Keratinocyte (primary cell): Measurements from ENCODE around the gene LPCAT4. TPM values are rescaled to one million over a fixed set of nuclear protein-coding genes. Genes with fewer than 3 reads are reported as not detected.

ENCODE experiments used
- DNase-seq: peaks from one replicate; pipeline ENCODE4 v3.0.0-alpha.2; 2011; ENCODE audit warnings: low read depth, missing footprints, low spot score
- FAIRE-seq: peaks from 2 replicates; lab custom pipeline; 2011; peaks lifted over from hg19 to GRCh38; lab: Jason Lieb, UNC
- H2AFZ ChIP-seq: 2 replicates; pipeline ENCODE4 v1.6.0; 2012; ENCODE audit warnings: low read length, control low read depth, inconsistent platforms; ENCODE audit not compliant: control insufficient read depth
- H3K27ac ChIP-seq: 2 replicates; pipeline ENCODE4 v1.5.1; 2011; ENCODE audit warnings: low read length; ENCODE audit not compliant: control insufficient read depth, insufficient read depth
- H3K27me3 ChIP-seq: 3 replicates; pipeline ENCODE4 v1.6.0; 2011; ENCODE audit warnings: low read length; ENCODE audit not compliant: control insufficient read depth, insufficient read depth; ENCODE audit errors: extremely low read depth
- H3K36me3 ChIP-seq, 2 experiments: 2 replicates in 1 of 2; 3 replicates in 1 of 2; pipeline ENCODE4 v1.5.1; 2011; ENCODE audit warnings: low read length in 2 of 2, mild to moderate bottlenecking in 1 of 2; ENCODE audit not compliant: control insufficient read depth in 2 of 2, insufficient read depth in 2 of 2; ENCODE audit errors: extremely low read depth in 1 of 2
- H3K4me1 ChIP-seq: 3 replicates; pipeline ENCODE4 v1.5.1; 2011; ENCODE audit warnings: low read length; ENCODE audit not compliant: control insufficient read depth, insufficient read depth; ENCODE audit errors: extremely low read depth
- H3K4me2 ChIP-seq: 3 replicates; pipeline ENCODE4 v1.6.0; 2011; ENCODE audit warnings: low read depth, low read length; ENCODE audit not compliant: control insufficient read depth, insufficient read depth; ENCODE audit errors: extremely low read depth
- H3K4me3 ChIP-seq, 3 experiments: fragments of 200-600 bp in 1 of 3; sonication (generic) in 1 of 3; 2 replicates in 2 of 3; 3 replicates in 1 of 3; pipeline ENCODE4 v1.5.1; 2011 to 2016; ENCODE audit warnings: low read length in 3 of 3, mild to moderate bottlenecking in 3 of 3, control low read depth in 2 of 3, inconsistent platforms in 1 of 3, low read depth in 1 of 3, mixed read lengths in 1 of 3, mixed run types in 1 of 3, moderate library complexity in 1 of 3; ENCODE audit not compliant: control insufficient read depth in 2 of 3, insufficient read depth in 2 of 3; ENCODE audit errors: extremely low read depth in 1 of 3
- H3K79me2 ChIP-seq: 2 replicates; pipeline ENCODE4 v1.6.0; 2012; ENCODE audit warnings: low read length; ENCODE audit not compliant: control insufficient read depth, insufficient read depth
- H3K9ac ChIP-seq: 3 replicates; pipeline ENCODE4 v1.6.0; 2011; ENCODE audit warnings: low read length; ENCODE audit not compliant: control insufficient read depth, insufficient read depth; ENCODE audit errors: extremely low read depth
- H3K9me1 ChIP-seq: 3 replicates; pipeline ENCODE4 v1.6.0; 2011; ENCODE audit warnings: low read length; ENCODE audit not compliant: control insufficient read depth, insufficient read depth; ENCODE audit errors: extremely low read depth
- H3K9me3 ChIP-seq: 2 replicates; pipeline ENCODE4 v1.5.1; 2012; ENCODE audit warnings: low read depth, low read length; ENCODE audit not compliant: control insufficient read depth
- H4K20me1 ChIP-seq: 3 replicates; pipeline ENCODE4 v1.6.0; 2011; ENCODE audit warnings: low read length; ENCODE audit not compliant: control insufficient read depth, insufficient read depth; ENCODE audit errors: extremely low read depth
- CTCF ChIP-seq, 3 experiments: IDR thresholded peaks in 1 of 3; conservative IDR thresholded peaks in 1 of 3; optimal IDR thresholded peaks in 1 of 3; 2 replicates in 2 of 3; 3 replicates in 1 of 3; pipeline versions ENCODE3 to v1.5.1; 2011; ENCODE audit warnings: low read length in 3 of 3, mild to moderate bottlenecking in 3 of 3, moderate library complexity in 2 of 3, control low read depth in 1 of 3, inconsistent platforms in 1 of 3; ENCODE audit not compliant: insufficient read depth in 2 of 3; ENCODE audit errors: extremely low read depth in 1 of 3
- EZH2 ChIP-seq: IDR thresholded peaks from one replicate; pipeline ENCODE4 v1.6.1; 2012; ENCODE audit warnings: inconsistent platforms, mild to moderate bottlenecking, low read length, moderate library complexity
- dilution Hi-C: fragments of 300-500 bp; cut with MboI; formaldehyde crosslinking; loops from one replicate; pipeline ENCODE4 v1.7.0; 2020; ENCODE audit warnings: low sequenced_read_pairs; ENCODE audit not compliant: extremely low pct_ligation_motif_present
- polyA plus RNA-seq, 5 experiments: library from polyadenylated mRNA; depleted of rRNA in 3 of 5; stranded (reverse) in 3 of 5; stranded (forward) in 1 of 5; unstranded in 1 of 5; fragments of >200 nt; gene quantifications; 1 replicate in 1 of 5; 2 replicates in 3 of 5; 3 replicates in 1 of 5; pipeline versions ENCODE4 v1.2.1 to v1.2.3, GENCODE V29; 2011 to 2012; ENCODE audit warnings: missing spikeins in 2 of 5, low read depth in 1 of 5, low replicate concordance in 1 of 5
- small RNA-seq, 3 experiments: library from RNA; depleted of rRNA; stranded (forward); fragments of <200 nt; gene quantifications; one replicate each; pipeline ENCODE3, GENCODE V24; 2012; ENCODE audit warnings: low read depth in 3 of 3, low replicate concordance in 1 of 3; ENCODE audit not compliant: insufficient read length in 3 of 3

LPCAT4 gene
- polyA plus RNA-seq, 1 donor (not counting 4 experiments of a cell fraction or from before 2014, with no cell fraction given) = 43.3 TPM

DNA sequence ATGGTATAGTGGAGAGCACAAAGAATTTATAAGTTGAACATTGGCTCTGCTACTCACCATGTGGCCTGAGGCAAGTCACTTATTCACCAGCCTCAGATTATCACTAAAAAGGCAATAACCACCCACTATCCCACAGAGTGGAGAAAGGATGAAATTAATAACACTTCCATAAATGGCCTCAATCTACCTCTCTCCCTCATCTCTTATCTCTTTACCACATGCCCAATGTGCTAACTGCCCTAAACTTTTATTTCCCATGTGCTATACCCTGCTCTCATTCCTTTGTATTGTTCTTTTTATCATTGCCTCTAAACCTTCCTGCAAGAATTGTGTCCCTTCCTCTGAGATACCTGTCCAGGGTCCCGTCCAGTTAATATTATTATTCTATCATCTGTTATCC lies 55.4 kb downstream of the LPCAT4 start:
- H3K9me1 ChIP-seq = no peaks in the 10 kb centered on the region
- dilution Hi-C loops = no loop called here
- no peaks in the 10 kb centered on the region for H3K9me3 ChIP-seq
- H3K27ac ChIP-seq = no peak overlapping the region
- no peaks in the 10 kb centered on the region for H3K36me3 ChIP-seq
- H3K27me3 ChIP-seq = no peaks in the 10 kb centered on the region
- H3K4me3 ChIP-seq = no peak overlapping the region
- H3K79me2 ChIP-seq = no peaks in the 10 kb centered on the region
- H4K20me1 ChIP-seq = no peaks in the 10 kb centered on the region
- H3K4me1 ChIP-seq = no peaks in the 10 kb centered on the region
- TF ChIP-seq CTCF (optimal IDR thresholded peaks at IDR 0.05 in 1 of 3, IDR thresholded peaks at IDR 0.05 in 1 of 3, conservative IDR thresholded peaks at IDR 0.05 in 1 of 3; ENCODE audit: extremely low read depth in 1 of 3, insufficient read depth in 2 of 3, low read length in 3 of 3) (no peak), EZH2 (no peak)
- H3K4me2 ChIP-seq = no peak overlapping the region
- DNase-seq (no peak), FAIRE-seq (no peak)
- no peak overlapping the region for H2AFZ ChIP-seq
- H3K9ac ChIP-seq = no peak overlapping the region

Small RNAs within 50 kb of the gene (small RNA-seq; reads per million reads assigned to genes)
- gene MIR1233-1 (0 reads per million in 3 experiments), gene RF00019 (0 reads per million in 3 experiments)

Other genes starting within 250 kb of the LPCAT4 start
- gene KATNBL1, start 157.1 kb downstream of the LPCAT4 start, polyA plus RNA-seq = 26.9 to 54.0 TPM (median 31.4 TPM) in 3 replicates
- 97.3 to 185 TPM (median 145 TPM) in 3 replicates for gene EMC4, start 142.2 kb downstream of the LPCAT4 start, polyA plus RNA-seq
- gene SLC12A6, start 29.4 kb downstream of the LPCAT4 start, polyA plus RNA-seq = 12.7 to 31.7 TPM (median 24.3 TPM) in 3 replicates
- gene NOP10, start 24.1 kb downstream of the LPCAT4 start, polyA plus RNA-seq = 492 to 969 TPM (median 663 TPM) in 3 replicates
- not detected in 3 replicates for gene NUTM1, start 23.9 kb downstream of the LPCAT4 start, polyA plus RNA-seq
- 27.2 to 54.9 TPM (median 42.0 TPM) in 3 replicates for gene GOLGA8A, start 70.6 kb upstream of the LPCAT4 start, polyA plus RNA-seq
- 33.8 to 49.5 TPM (median 44.6 TPM) in 3 replicates for gene GOLGA8B, start 216.5 kb upstream of the LPCAT4 start, polyA plus RNA-seq